ENCODE measurements around the gene ACYP1. TPM values are rescaled to one million over a fixed set of nuclear protein-coding genes. Genes with fewer than 3 reads are reported as not detected.

The ACYP1 gene
- total and polyA plus RNA-seq, 2 donors (not counting 3 experiments of a cell fraction or from before 2014, with no cell fraction given), result 30.2 to 37.5 TPM

- peak overlapping the region; percentile 6 for H3K4me2 ChIP-seq (ENCODE audit: insufficient read depth, low read length)
- FAIRE-seq (no peak), DNase-seq (ENCODE audit: low read depth, low spot score) (peak; percentile 17)
- no TSS peak for BruUV-seq (replicated peaks)
- no peak overlapping the region for H3K4me3 ChIP-seq (replicated peaks in 1 of 3; ENCODE audit: insufficient read depth in 1 of 3, low read depth in 1 of 3, low read length in 3 of 3)
- H3K9me3 ChIP-seq (replicated peaks; ENCODE audit: control insufficient read depth, insufficient read depth, low read length), result no peaks in the 10 kb centered on the region
- H4K20me1 ChIP-seq (replicated peaks; ENCODE audit: control insufficient read depth, extremely low read depth, insufficient read depth, low read length), result no peaks in the 10 kb centered on the region
- no peak overlapping the region for H2AFZ ChIP-seq (ENCODE audit: low read depth, low read length)
- no peaks in the 10 kb centered on the region for H3K27me3 ChIP-seq (ENCODE audit: control insufficient read depth in 2 of 2, insufficient read depth in 2 of 2, low read length in 2 of 2)
- peaks cover 7% of the 10 kb centered on the region for H3K79me2 ChIP-seq (ENCODE audit: control insufficient read depth, insufficient read depth, low read length)
- H3K4me1 ChIP-seq (ENCODE audit: control insufficient read depth, extremely low read depth, insufficient read depth, low read length), result peaks cover 27% of the 10 kb centered on the region
- H3K27ac ChIP-seq (ENCODE audit: insufficient read depth, low read depth, low read length), result no peak overlapping the region
- intact Hi-C loops (cut with micrococcal nuclease), result loop anchor here (2.0 kb wide), 1 partner anchor 18 kb away; the partner anchor contains the start of gene ACYP1
- TF ChIP-seq EZH2 (IDR thresholded peaks at IDR 0.05; ENCODE audit: borderline replicate concordance, low read depth, low read length, severe bottlenecking) (no peak), FOS (IDR thresholded peaks at IDR 0.05; ENCODE audit: borderline replicate concordance, insufficient read depth, low read length) (peak; percentile 72)
- POLR2A ChIA-PET, result no interaction called here
- CTCF ChIA-PET, result no interaction called here
- no peak overlapping the region for H3K9ac ChIP-seq (replicated peaks; ENCODE audit: extremely low read depth, insufficient read depth, low read length)
- H3K9me1 ChIP-seq (replicated peaks; ENCODE audit: control insufficient read depth, extremely low read depth, insufficient read depth, low read length), result no peaks in the 10 kb centered on the region
- dilution Hi-C loops (cut with MboI; ENCODE audit: extremely low pct_ligation_motif_present, low sequenced_read_pairs), result no loop called here
- no peaks in the 10 kb centered on the region for H3K36me3 ChIP-seq (ENCODE audit: control insufficient read depth in 2 of 2, extremely low read depth in 1 of 2, insufficient read depth in 2 of 2, low read length in 2 of 2)
Observed at GRCh38 chr14:75046899-75047298, 16.9 kb downstream of the ACYP1 start.

- intact Hi-C loops (cut with micrococcal nuclease) (loop anchor here (2.0 kb wide), 1 partner anchor 19 kb away; the partner anchor contains the start of gene ACYP1), dilution Hi-C loops (cut with MboI; ENCODE audit: extremely low pct_ligation_motif_present, low sequenced_read_pairs) (no loop called here)
- H3K4me3 ChIP-seq (replicated peaks in 1 of 3; ENCODE audit: insufficient read depth in 1 of 3, low read depth in 1 of 3, low read length in 3 of 3), result no peak overlapping the region
- H3K4me1 ChIP-seq (ENCODE audit: control insufficient read depth, extremely low read depth, insufficient read depth, low read length), result peaks cover 33% of the 10 kb centered on the region
- no peak overlapping the region for H3K27ac ChIP-seq (ENCODE audit: insufficient read depth, low read depth, low read length)
- H3K79me2 ChIP-seq (ENCODE audit: control insufficient read depth, insufficient read depth, low read length), result peaks cover 7% of the 10 kb centered on the region
- H3K9me3 ChIP-seq (replicated peaks; ENCODE audit: control insufficient read depth, insufficient read depth, low read length), result no peaks in the 10 kb centered on the region
- no peaks in the 10 kb centered on the region for H4K20me1 ChIP-seq (replicated peaks; ENCODE audit: control insufficient read depth, extremely low read depth, insufficient read depth, low read length)
- TF ChIP-seq POLR2A (IDR thresholded peaks at IDR 0.05; ENCODE audit: low read depth, low read length), result no peak
- no peak for TF ChIP-seq FOS (IDR thresholded peaks at IDR 0.05; ENCODE audit: borderline replicate concordance, insufficient read depth, low read length)
- no peaks in the 10 kb centered on the region for H3K9me1 ChIP-seq (replicated peaks; ENCODE audit: control insufficient read depth, extremely low read depth, insufficient read depth, low read length)
- DNase-seq (ENCODE audit: low read depth, low spot score) (no peak), FAIRE-seq (no peak)
- H3K36me3 ChIP-seq (ENCODE audit: control insufficient read depth in 2 of 2, extremely low read depth in 1 of 2, insufficient read depth in 2 of 2, low read length in 2 of 2), result no peaks in the 10 kb centered on the region
- no TSS peak for BruUV-seq (replicated peaks)
- POLR2A ChIA-PET, result no interaction called here
- no peak overlapping the region for H2AFZ ChIP-seq (ENCODE audit: low read depth, low read length)
- peak overlapping the region; percentile 6 for H3K4me2 ChIP-seq (ENCODE audit: insufficient read depth, low read length)
- no peak overlapping the region for H3K9ac ChIP-seq (replicated peaks; ENCODE audit: extremely low read depth, insufficient read depth, low read length)
- H3K27me3 ChIP-seq (ENCODE audit: control insufficient read depth in 2 of 2, insufficient read depth in 2 of 2, low read length in 2 of 2), result no peaks in the 10 kb centered on the region
- CTCF ChIA-PET, result no interaction called here
Observed at GRCh38 chr14:75046275-75046674, 17.5 kb downstream of the ACYP1 start.
